HCT116 (cell line): ENCODE results near the gene CRX.
"Not testable (repeated sequence)": the region's sequence is repeated elsewhere in the genome, so short reads cannot be mapped to it uniquely, and the experiment has no call there.

Experiments
- ELF1 ChIP-seq: IDR thresholded peaks from 2 replicates; pipeline ENCODE4 v1.6.1; 2012; ENCODE audit warnings: low read depth, borderline replicate concordance
- EZH2 ChIP-seq: fragments of 200-600 bp; sonication (generic); IDR thresholded peaks from 2 replicates; pipeline ENCODE4 v1.6.1; 2017; ENCODE audit warnings: antibody characterized with exemption, mixed run types
- POLR2A ChIP-seq: IDR thresholded peaks from 2 replicates; pipeline ENCODE4 v1.7.0; 2011; ENCODE audit warnings: borderline replicate concordance; ENCODE audit not compliant: insufficient read depth, insufficient read length; ENCODE audit errors: extremely low read depth
- RAD21 ChIP-seq: IDR thresholded peaks from 2 replicates; pipeline ENCODE4 v1.6.1; 2012; ENCODE audit warnings: low read depth, mild to moderate bottlenecking
- SIN3A ChIP-seq: IDR thresholded peaks from 2 replicates; pipeline ENCODE4 v1.6.1; 2012; ENCODE audit warnings: low read depth
- SP1 ChIP-seq: IDR thresholded peaks from 2 replicates; pipeline ENCODE4 v1.6.1; 2012; ENCODE audit warnings: low read depth
- ZFX ChIP-seq: fragments of 450-650 bp; IDR thresholded peaks from 2 replicates; pipeline ENCODE4 v1.6.1; 2017
- ZNF274 ChIP-seq: fragments of 200-500 bp; sonication (Bioruptor generic); IDR thresholded peaks from 2 replicates; pipeline ENCODE4 v1.6.1; 2014; ENCODE audit warnings: mild to moderate bottlenecking, low read depth, low read length, inconsistent platforms
- TF ChIP-seq, protein P1 (sequence below), 3 experiments: fragments of 200-600 bp in 1 of 3; sonication (generic) in 1 of 3; IDR thresholded peaks in 2 of 3; conservative IDR thresholded peaks in 1 of 3; 2 replicates each; pipeline ENCODE4 v1.5.1; 2012 to 2017; ENCODE audit warnings: low read depth in 2 of 3, low read length in 2 of 3, antibody characterized with exemption in 1 of 3, borderline replicate concordance in 1 of 3, control low read depth in 1 of 3, mild to moderate bottlenecking in 1 of 3, mixed read lengths in 1 of 3, mixed run types in 1 of 3, moderate library complexity in 1 of 3; ENCODE audit not compliant: insufficient read depth in 1 of 3
- TF ChIP-seq, protein P2 (sequence below): IDR thresholded peaks from 2 replicates; pipeline ENCODE4 v1.6.1; 2012

DNA sequence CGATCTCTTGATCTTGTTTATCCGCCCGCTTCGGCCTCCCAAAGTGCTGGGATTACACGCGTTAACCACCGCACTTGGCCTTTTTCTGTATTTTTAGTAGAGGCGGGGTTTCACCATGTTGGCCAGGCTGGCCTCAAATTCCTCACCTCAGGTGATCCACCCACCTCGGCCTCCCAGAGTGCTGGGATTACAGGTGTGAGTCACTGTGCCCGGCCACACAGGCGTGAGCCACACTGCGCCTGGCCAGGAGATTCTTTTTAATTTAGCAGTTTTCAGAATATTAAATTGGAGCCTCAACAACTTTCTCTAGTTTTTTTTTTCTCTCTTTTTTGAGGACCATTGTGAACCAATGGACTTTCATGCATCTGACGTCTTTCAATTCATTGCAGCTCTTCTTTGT lies 31.9 kb upstream of the CRX start:
- TF ChIP-seq POLR2A, SIN3A, RAD21, ELF1, EZH2, ZFX, ZNF274: not testable (repeated sequence)
- TF ChIP-seq, protein P1, sequence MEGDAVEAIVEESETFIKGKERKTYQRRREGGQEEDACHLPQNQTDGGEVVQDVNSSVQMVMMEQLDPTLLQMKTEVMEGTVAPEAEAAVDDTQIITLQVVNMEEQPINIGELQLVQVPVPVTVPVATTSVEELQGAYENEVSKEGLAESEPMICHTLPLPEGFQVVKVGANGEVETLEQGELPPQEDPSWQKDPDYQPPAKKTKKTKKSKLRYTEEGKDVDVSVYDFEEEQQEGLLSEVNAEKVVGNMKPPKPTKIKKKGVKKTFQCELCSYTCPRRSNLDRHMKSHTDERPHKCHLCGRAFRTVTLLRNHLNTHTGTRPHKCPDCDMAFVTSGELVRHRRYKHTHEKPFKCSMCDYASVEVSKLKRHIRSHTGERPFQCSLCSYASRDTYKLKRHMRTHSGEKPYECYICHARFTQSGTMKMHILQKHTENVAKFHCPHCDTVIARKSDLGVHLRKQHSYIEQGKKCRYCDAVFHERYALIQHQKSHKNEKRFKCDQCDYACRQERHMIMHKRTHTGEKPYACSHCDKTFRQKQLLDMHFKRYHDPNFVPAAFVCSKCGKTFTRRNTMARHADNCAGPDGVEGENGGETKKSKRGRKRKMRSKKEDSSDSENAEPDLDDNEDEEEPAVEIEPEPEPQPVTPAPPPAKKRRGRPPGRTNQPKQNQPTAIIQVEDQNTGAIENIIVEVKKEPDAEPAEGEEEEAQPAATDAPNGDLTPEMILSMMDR (IDR thresholded peaks at IDR 0.05 in 2 of 3, conservative IDR thresholded peaks at IDR 0.05 in 1 of 3; ENCODE audit: borderline replicate concordance in 1 of 3, insufficient read depth in 1 of 3, low read depth in 2 of 3, low read length in 2 of 3): not testable (repeated sequence)
- TF ChIP-seq SP1: 0 out of 2 replicates have a peak, but pooled peaks have one; percentile 26
- TF ChIP-seq, protein P2, sequence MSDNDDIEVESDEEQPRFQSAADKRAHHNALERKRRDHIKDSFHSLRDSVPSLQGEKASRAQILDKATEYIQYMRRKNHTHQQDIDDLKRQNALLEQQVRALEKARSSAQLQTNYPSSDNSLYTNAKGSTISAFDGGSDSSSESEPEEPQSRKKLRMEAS: peak; percentile 12; the same call in 1 of the 2 replicates
